Hepatic stellate cell (primary cell): ENCODE results near the gene PEX13.
"Not testable (repeated sequence)": the region's sequence is repeated elsewhere in the genome, so short reads cannot be mapped to it uniquely, and the experiment has no call there.

Source experiments
- DNase-seq: peaks from one replicate; pipeline ENCODE4 v3.0.0; 2011; ENCODE audit warnings: low spot score

Gene PEX13

GRCh38 chr2:61006486-61007105 lies 10.9 kb upstream of the PEX13 start:
- DNase-seq: no peak

GRCh38 chr2:61009355-61009754 lies 8.2 kb upstream of the PEX13 start:
- no peak for DNase-seq

- DNase-seq: no peak
These were observed 5.8 kb upstream of the PEX13 start for GRCh38 chr2:61011678-61012077.

GRCh38 chr2:61012303-61012702 lies 5.2 kb upstream of the PEX13 start:
- peak; percentile 11 for DNase-seq

GRCh38 chr2:61013382-61013781 lies 4.1 kb upstream of the PEX13 start:
- DNase-seq: no peak

- no peak for DNase-seq
These were observed 2.8 kb upstream of the PEX13 start for GRCh38 chr2:61014763-61015162.

- no peak for DNase-seq
These were observed 1.5 kb upstream of the PEX13 start for GRCh38 chr2:61015976-61016375.

- DNase-seq: no peak
These were observed 1.0 kb upstream of the PEX13 start for GRCh38 chr2:61016392-61017002.

GRCh38 chr2:61017003-61017555 lies 441 bp upstream of the PEX13 start:
- DNase-seq: peak; percentile 75

GRCh38 chr2:61018318-61018755 lies 817 bp downstream of the PEX13 start:
- DNase-seq: peak; percentile 38

GRCh38 chr2:61018798-61019197 lies 1.3 kb downstream of the PEX13 start:
- DNase-seq: no peak

GRCh38 chr2:61021228-61021660 lies 3.7 kb downstream of the PEX13 start:
- no peak for DNase-seq

- no peak for DNase-seq
These were observed 6.2 kb downstream of the PEX13 start for GRCh38 chr2:61023670-61024069.

GRCh38 chr2:61029533-61029932 lies 12.0 kb downstream of the PEX13 start:
- DNase-seq: no peak

- DNase-seq: not testable (repeated sequence)
These were observed 17.1 kb downstream of the PEX13 start for GRCh38 chr2:61034592-61034991.

GRCh38 chr2:61036643-61037042 lies 19.1 kb downstream of the PEX13 start:
- not testable (repeated sequence) for DNase-seq

- DNase-seq: no peak
These were observed 25.3 kb downstream of the PEX13 start for GRCh38 chr2:61042807-61043206.

- DNase-seq: no peak
These were observed 27.1 kb downstream of the PEX13 start for GRCh38 chr2:61044636-61045035.

GRCh38 chr2:61045226-61045625 lies 27.7 kb downstream of the PEX13 start:
- no peak for DNase-seq

- DNase-seq: no peak
These were observed 28.5 kb downstream of the PEX13 start for GRCh38 chr2:61045999-61046398.

GRCh38 chr2:61055557-61055956 lies 38.0 kb downstream of the PEX13 start:
- DNase-seq: peak; percentile 43

- DNase-seq: no peak
These were observed 40.0 kb downstream of the PEX13 start for GRCh38 chr2:61057562-61057961.

- no peak for DNase-seq
These were observed 41.9 kb downstream of the PEX13 start for GRCh38 chr2:61059382-61059781.
